NCI-H460 (cell line): Measurements from ENCODE around the gene INSYN1. TPM values are rescaled to one million over a fixed set of nuclear protein-coding genes. Genes with fewer than 3 reads are reported as not detected.

Experiments
- DNase-seq: peaks from one replicate; pipeline ENCODE4 v3.0.0-alpha.2; 2016; ENCODE audit warnings: low read depth; ENCODE audit errors: extremely low read depth
- total RNA-seq: library from RNA; depleted of rRNA; stranded (reverse); fragments of >200 nt; shearing (Covaris generic); gene quantifications from 2 replicates; pipeline ENCODE4 v1.2.3, GENCODE V29; 2014; rRNA removed

The INSYN1 gene
- total RNA-seq, 1 experiment from 2014 or later, result 0.02 TPM

- no peak for DNase-seq
Measured at GRCh38 chr15:73695773-73696640, 57.1 kb downstream of the INSYN1 start.

- no peak for DNase-seq
Measured at GRCh38 chr15:73694419-73694818, 58.7 kb downstream of the INSYN1 start.

- no peak for DNase-seq
Measured at GRCh38 chr15:73691396-73691795, 61.8 kb downstream of the INSYN1 start.

GRCh38 chr15:73688455-73688854, 64.7 kb downstream of the INSYN1 start:
- DNase-seq, result no peak

GRCh38 chr15:73687351-73687750, 65.8 kb downstream of the INSYN1 start:
- DNase-seq, result no peak

- DNase-seq, result no peak
Measured at GRCh38 chr15:73686781-73687256, 66.3 kb downstream of the INSYN1 start.

GRCh38 chr15:73685981-73686380, 67.2 kb downstream of the INSYN1 start:
- DNase-seq, result no peak

Other genes starting within 250 kb of the INSYN1 start
- 56.9 and 59.7 TPM in 2 replicates for gene NPTN, start 120.0 kb downstream of the INSYN1 start, total RNA-seq
- 30.2 and 32.8 TPM in 2 replicates for gene CD276, start 69.0 kb downstream of the INSYN1 start, total RNA-seq
- gene TBC1D21, start 120.2 kb upstream of the INSYN1 start, total RNA-seq, result not detected in 2 replicates
- gene LOXL1, start 173.1 kb upstream of the INSYN1 start, total RNA-seq, result 9.8 and 10.4 TPM in 2 replicates
- gene STOML1, start 238.9 kb upstream of the INSYN1 start, total RNA-seq, result 4.3 and 6.3 TPM in 2 replicates
- gene PML, start 241.4 kb upstream of the INSYN1 start, total RNA-seq, result 9.6 and 10.1 TPM in 2 replicates